Mesendoderm (in vitro differentiated cells): ENCODE data around the gene NIPAL4.

Source experiments
- DNase-seq: peaks from one replicate; pipeline ENCODE4 v3.0.0; 2013
- H2AK5ac ChIP-seq: 2 replicates; pipeline ENCODE4 v1.6.1; 2013; ENCODE audit warnings: low read length, inconsistent platforms
- H2BK120ac ChIP-seq: 2 replicates; pipeline ENCODE4 v1.6.1; 2013; ENCODE audit warnings: low read depth, mild to moderate bottlenecking, low read length, moderate library complexity, mixed read lengths
- H2BK15ac ChIP-seq: replicated peaks from 2 replicates; pipeline ENCODE4 v1.6.1; 2013; ENCODE audit warnings: low read depth, mild to moderate bottlenecking, moderate library complexity
- H2BK5ac ChIP-seq: 2 replicates; pipeline ENCODE4 v1.6.1; 2013; ENCODE audit warnings: low read length, inconsistent platforms
- H3K18ac ChIP-seq: 2 replicates; pipeline ENCODE4 v1.6.1; 2013; ENCODE audit warnings: mild to moderate bottlenecking, low read length, mixed read lengths
- H3K23ac ChIP-seq: one replicate; pipeline ENCODE4 v1.6.1; 2013; ENCODE audit warnings: low read length
- H3K27ac ChIP-seq: 2 replicates; pipeline ENCODE4 v1.5.1; 2013; ENCODE audit warnings: low read depth, mild to moderate bottlenecking, inconsistent platforms, low read length, moderate library complexity
- H3K27me3 ChIP-seq: 2 replicates; pipeline ENCODE4 v1.6.1; 2013; ENCODE audit warnings: low read length, control low read depth, mild to moderate bottlenecking, inconsistent platforms; ENCODE audit not compliant: insufficient read depth, poor library complexity
- H3K36me3 ChIP-seq: 2 replicates; pipeline ENCODE4 v1.6.1; 2013; ENCODE audit warnings: low read length, inconsistent platforms; ENCODE audit not compliant: control insufficient read depth, insufficient read depth
- H3K4ac ChIP-seq: one replicate; pipeline ENCODE4 v1.6.1; 2013; ENCODE audit warnings: low read depth, mild to moderate bottlenecking, low read length, moderate library complexity
- H3K4me1 ChIP-seq: 2 replicates; pipeline ENCODE4 v1.6.1; 2013; ENCODE audit warnings: low read depth, low read length, inconsistent platforms; ENCODE audit not compliant: control insufficient read depth
- H3K4me2 ChIP-seq: 2 replicates; pipeline ENCODE4 v1.6.1; 2013; ENCODE audit warnings: low read length
- H3K4me3 ChIP-seq: 2 replicates; pipeline ENCODE4 v1.5.1; 2013; ENCODE audit warnings: mild to moderate bottlenecking, low read length
- H3K56ac ChIP-seq: one replicate; pipeline ENCODE4 v1.6.1; 2013; ENCODE audit warnings: low read length
- H3K79me1 ChIP-seq: 2 replicates; pipeline ENCODE4 v1.6.1; 2013; ENCODE audit warnings: low read length, inconsistent platforms
- H3K79me2 ChIP-seq: 2 replicates; pipeline ENCODE4 v1.6.1; 2013; ENCODE audit warnings: mild to moderate bottlenecking, low read length; ENCODE audit not compliant: control insufficient read depth, insufficient read depth
- H3K9ac ChIP-seq: 2 replicates; pipeline ENCODE4 v1.6.1; 2013; ENCODE audit warnings: low read length, inconsistent platforms
- H4K5ac ChIP-seq: one replicate; pipeline ENCODE4 v1.6.1; 2013; ENCODE audit warnings: low read length
- H4K8ac ChIP-seq: one replicate; pipeline ENCODE4 v1.6.1; 2013; ENCODE audit warnings: low read depth, mild to moderate bottlenecking, control low read depth, low read length, moderate library complexity
- WGBS: extraction: QIAGEN DNeasy Blood & Tissue Kit; methylation state at CpG from one replicate; pipeline ENCODE4 v1.1.7; 2013; ENCODE audit warnings: low lambda C conversion rate, missing lambda C conversion rate; ENCODE audit not compliant: insufficient coverage; ENCODE audit errors: extremely low coverage; 5-methylcytosine and 5-hydroxymethylcytosine counted together

The NIPAL4 gene

GRCh38 chr5:157523976-157524375 is 64.0 kb downstream of the NIPAL4 start:
- no peak overlapping the region for H3K56ac ChIP-seq
- no peak overlapping the region for H3K4ac ChIP-seq
- H3K18ac ChIP-seq: no peak overlapping the region
- no peak overlapping the region for H3K27ac ChIP-seq
- H2AK5ac ChIP-seq: no peak overlapping the region
- H3K27me3 ChIP-seq: no peaks in the 10 kb centered on the region
- H3K79me2 ChIP-seq: peaks cover 48% of the 10 kb centered on the region
- H3K4me3 ChIP-seq: no peak overlapping the region
- peaks cover 4% of the 10 kb centered on the region for H3K4me1 ChIP-seq
- no peak overlapping the region for H4K8ac ChIP-seq
- no peak overlapping the region for H2BK5ac ChIP-seq
- no peak overlapping the region for H3K4me2 ChIP-seq
- no peak overlapping the region for H2BK120ac ChIP-seq
- WGBS: no CpG with 5 or more reads among the region's 4 CpGs
- no peak for DNase-seq
- no peak overlapping the region for H4K5ac ChIP-seq
- H2BK15ac ChIP-seq: no peak overlapping the region
- H3K9ac ChIP-seq: no peak overlapping the region
- no peak overlapping the region for H3K23ac ChIP-seq
- H3K36me3 ChIP-seq: peaks cover 23% of the 10 kb centered on the region
- H3K79me1 ChIP-seq: peaks cover 56% of the 10 kb centered on the region
